Liver (tissue), 9 donors: ENCODE measurements around the gene SLC25A33. TPM values are rescaled to one million over a fixed set of nuclear protein-coding genes. Genes with fewer than 3 reads are reported as not detected.

Experiments used
- DNase-seq: peaks from one replicate; pipeline ENCODE4 v3.0.0-alpha.2; 2017; ENCODE audit warnings: low spot score
- H3K27ac ChIP-seq, 2 donors: one replicate each; pipeline ENCODE4 v1.7.0; 2013; ENCODE audit warnings: inconsistent platforms in 2 of 2, low read length in 2 of 2, control low read depth in 1 of 2, low read depth in 1 of 2, mild to moderate bottlenecking in 1 of 2
- H3K27me3 ChIP-seq, 4 donors: one replicate each; pipeline versions ENCODE4 v1.6.1 to v1.7.0; 2013; ENCODE audit warnings: low read length in 3 of 4, inconsistent platforms in 1 of 4, mild to moderate bottlenecking in 1 of 4, moderate library complexity in 1 of 4; ENCODE audit not compliant: control insufficient read depth in 4 of 4, insufficient read depth in 4 of 4
- H3K36me3 ChIP-seq, 4 donors: one replicate each; pipeline versions ENCODE4 v1.6.1 to v1.7.0; 2013; ENCODE audit warnings: low read length in 3 of 4, mild to moderate bottlenecking in 3 of 4, low read depth in 1 of 4, moderate library complexity in 1 of 4; ENCODE audit not compliant: control insufficient read depth in 4 of 4, insufficient read depth in 3 of 4
- H3K4me1 ChIP-seq, 4 donors: one replicate each; pipeline versions ENCODE4 v1.6.1 to v1.7.0; 2013; ENCODE audit warnings: low read length in 3 of 4, mild to moderate bottlenecking in 3 of 4, moderate library complexity in 1 of 4; ENCODE audit not compliant: control insufficient read depth in 4 of 4, insufficient read depth in 4 of 4
- H3K4me3 ChIP-seq, 3 donors: one replicate each; pipeline versions ENCODE4 v1.6.1 to v1.7.0; 2013; ENCODE audit warnings: low read length in 3 of 3, control low read depth in 1 of 3, low read depth in 1 of 3, mild to moderate bottlenecking in 1 of 3
- H3K9ac ChIP-seq, 2 donors: one replicate each; pipeline ENCODE4 v1.7.0; 2013; ENCODE audit warnings: low read length in 2 of 2, mild to moderate bottlenecking in 2 of 2, moderate library complexity in 2 of 2, control low read depth in 1 of 2, low read depth in 1 of 2
- H3K9me3 ChIP-seq, 4 donors: one replicate each; pipeline versions ENCODE4 v1.6.1 to v1.7.0; 2013; ENCODE audit warnings: low read length in 3 of 4; ENCODE audit not compliant: control insufficient read depth in 4 of 4
- EGR1 ChIP-seq, 2 donors: IDR thresholded peaks; 2 replicates each; pipeline ENCODE4 v1.6.1; 2016 to 2018; ENCODE audit warnings: antibody characterized with exemption in 2 of 2, low read depth in 2 of 2
- FOXA1 ChIP-seq: IDR thresholded peaks from 2 replicates; pipeline ENCODE4 v1.6.1; 2016; ENCODE audit warnings: antibody characterized with exemption
- FOXA2 ChIP-seq: IDR thresholded peaks from 2 replicates; pipeline ENCODE4 v1.6.1; 2016; ENCODE audit warnings: antibody characterized with exemption
- GABPA ChIP-seq, 2 donors: IDR thresholded peaks in 1 of 2; conservative IDR thresholded peaks in 1 of 2; 2 replicates each; pipeline ENCODE4 v1.6.1; 2016; ENCODE audit warnings: antibody characterized with exemption in 2 of 2, mild to moderate bottlenecking in 1 of 2, moderate library complexity in 1 of 2
- HNF4A ChIP-seq, 2 donors: conservative IDR thresholded peaks; 2 replicates each; pipeline ENCODE4 v1.6.1; 2016; ENCODE audit warnings: antibody characterized with exemption in 2 of 2, mild to moderate bottlenecking in 2 of 2
- HNF4G ChIP-seq: IDR thresholded peaks from 2 replicates; pipeline ENCODE4 v1.6.1; 2016; ENCODE audit warnings: antibody characterized with exemption
- NR2F2 ChIP-seq: IDR thresholded peaks from 2 replicates; pipeline ENCODE4 v1.6.1; 2016; ENCODE audit warnings: antibody characterized with exemption
- RAD21 ChIP-seq, 2 donors: IDR thresholded peaks; 2 replicates each; pipeline ENCODE4 v1.6.1; 2016; ENCODE audit warnings: antibody characterized with exemption in 2 of 2, mild to moderate bottlenecking in 2 of 2
- REST ChIP-seq: IDR thresholded peaks from 2 replicates; pipeline ENCODE4 v1.6.1; 2016; ENCODE audit warnings: antibody characterized with exemption, mild to moderate bottlenecking
- SP1 ChIP-seq: IDR thresholded peaks from 2 replicates; pipeline ENCODE4 v1.6.1; 2018; ENCODE audit warnings: antibody characterized with exemption, mild to moderate bottlenecking
- TAF1 ChIP-seq: conservative IDR thresholded peaks from 2 replicates; pipeline ENCODE4 v1.6.1; 2016; ENCODE audit warnings: antibody characterized with exemption, mild to moderate bottlenecking
- YY1 ChIP-seq: IDR thresholded peaks from 2 replicates; pipeline ENCODE4 v1.6.1; 2016; ENCODE audit warnings: antibody characterized with exemption, mild to moderate bottlenecking
- ZBTB33 ChIP-seq: IDR thresholded peaks from 2 replicates; pipeline ENCODE4 v1.6.1; 2016; ENCODE audit warnings: antibody characterized with exemption
- whole genome bisulfite sequencing: extraction: QIAGEN DNeasy Blood & Tissue Kit; methylation state at CpG from one replicate; pipeline ENCODE4 v1.1.7; 2013; 5-methylcytosine and 5-hydroxymethylcytosine counted together
- polyA plus RNA-seq, 2 donors: library from polyadenylated mRNA; stranded (reverse) in 1 of 2; unstranded in 1 of 2; fragments of 200-250 nt in 1 of 2; fragments of >200 nt in 1 of 2; fragmentation: Nextera tagmentation in 1 of 2; extraction: Ambion mirVana in 1 of 2; gene quantifications; one replicate each; pipeline versions ENCODE4 v1.2.1 to v1.2.3, GENCODE V29; 2013 to 2015
- total RNA-seq, 2 donors: library from RNA; depleted of rRNA; stranded (reverse); fragments of >200 nt; gene quantifications; one replicate each; pipeline ENCODE4 v1.2.3, GENCODE V29; 2014
- donor health status: healthy.
- donor health status: healthy.
- donor health status: healthy.
- donor health status: healthy.
- donor health status: healthy.

Gene SLC25A33
- total and polyA plus RNA-seq, 4 donors: 6.9 to 19.1 (median 10.7) TPM

GRCh38 chr1:9631613-9632012 lies 92.3 kb downstream of the SLC25A33 start:
- H3K4me1 ChIP-seq: peaks cover 0 to 5% (median 2%) of the 10 kb centered on the region in 4 donors
- H3K36me3 ChIP-seq: no peaks in the 10 kb centered on the region
- no peaks in the 10 kb centered on the region for H3K27me3 ChIP-seq
- H3K9me3 ChIP-seq: no peaks in the 10 kb centered on the region
- H3K4me3 ChIP-seq: no peak overlapping the region
- TF ChIP-seq HNF4A (conservative IDR thresholded peaks at IDR 0.05) (no peak), EGR1 (IDR thresholded peaks at IDR 0.05; ENCODE audit: low read depth in 2 of 2) (no peak), RAD21 (IDR thresholded peaks at IDR 0.05) (no peak), SP1 (no peak), YY1 (no peak), HNF4G (no peak)
- H3K27ac ChIP-seq: no peak overlapping the region
- no peak overlapping the region for H3K9ac ChIP-seq
- DNase-seq: no peak
- WGBS: 93% methylated on average over 3 of the region's 3 CpGs

- no peak overlapping the region for H3K27ac ChIP-seq
- H3K9ac ChIP-seq: no peak overlapping the region
- H3K4me1 ChIP-seq: no peaks in the 10 kb centered on the region
- no peak overlapping the region for H3K4me3 ChIP-seq
- TF ChIP-seq ZBTB33 (no peak), GABPA (IDR thresholded peaks at IDR 0.05 in 1 of 2, conservative IDR thresholded peaks at IDR 0.05 in 1 of 2) (no peak), TAF1 (no peak), EGR1 (IDR thresholded peaks at IDR 0.05; ENCODE audit: low read depth in 2 of 2) (no peak), HNF4A (conservative IDR thresholded peaks at IDR 0.05) (no peak), NR2F2 (no peak), HNF4G (no peak), FOXA1 (no peak)
- H3K36me3 ChIP-seq: no peaks in the 10 kb centered on the region
- H3K27me3 ChIP-seq: no peaks in the 10 kb centered on the region
- H3K9me3 ChIP-seq: no peaks in the 10 kb centered on the region
- no peak for DNase-seq
- WGBS: 90% methylated on average over 6 of the region's 6 CpGs
These were observed 94.2 kb downstream of the SLC25A33 start for GRCh38 chr1:9633493-9633892.

- no peak for DNase-seq
- Histone ChIP-seq H3K4me1 (no peaks in the 10 kb centered on the region), H3K27ac (no peak overlapping the region), H3K4me3 (no peak overlapping the region), H3K27me3 (no peaks in the 10 kb centered on the region), H3K36me3 (no peaks in the 10 kb centered on the region), H3K9ac (no peak overlapping the region), H3K9me3 (no peaks in the 10 kb centered on the region)
- WGBS: 81% methylated on average over 2 of the region's 2 CpGs
- no peak for TF ChIP-seq REST
- TF ChIP-seq FOXA2: no peak
- TF ChIP-seq ZBTB33: no peak
These were observed 95.3 kb downstream of the SLC25A33 start for GRCh38 chr1:9634582-9634981.
